K562 (cell line): ENCODE data around the gene ZNF716. TPM values are rescaled to one million over a fixed set of nuclear protein-coding genes. Genes with fewer than 3 reads are reported as not detected.

Experiments used
- ATAC-seq: fragments of 200-7000 bp; cut with Tn5 transposase; 3 replicates; pipeline ENCODE4 v1.9.1; 2020; ENCODE audit warnings: moderate library complexity
- BruUV-seq: library from RNA; stranded (reverse); fragments of 400-500 nt; replicated peaks from 2 replicates; lab custom pipeline; 2021; lab: Mats Ljungman, UMichigan
- CTCF ChIA-PET: fragments of 300-600 bp; formaldehyde crosslinking; extraction: SDS; loops from one replicate; lab custom pipeline; 2021; ENCODE audit warnings: low intra/inter-chr PET ratio; lab: Yijun Ruan, JAX
- POLR2A ChIA-PET: fragments of 300-600, 350-650 bp; sonication (Branson Sonifier 250); formaldehyde crosslinking; extraction: SDS; loops from one replicate; lab custom pipeline; 2021; ENCODE audit warnings: antibody characterized with exemption, inconsistent platforms; lab: Yijun Ruan, JAX
- DNase-seq, 4 experiments: peaks; one replicate each; pipeline versions ENCODE4 v3.0.0 to v3.0.0-alpha.2; 2011 to 2018; ENCODE audit warnings: low spot score in 3 of 4, mixed read lengths in 3 of 4; ENCODE audit errors: extremely low read depth in 1 of 4
- FAIRE-seq: peaks from 2 replicates; lab custom pipeline; 2011; peaks lifted over from hg19 to GRCh38; lab: Jason Lieb, UNC
- H2AFZ ChIP-seq: 2 replicates; pipeline ENCODE4 v1.6.0; 2011; ENCODE audit warnings: low read depth, low read length, control low read depth, inconsistent platforms
- H3K27ac ChIP-seq: fragments of 200-600 bp; 3 replicates; pipeline ENCODE4 v1.8.0; 2011; ENCODE audit warnings: low read depth, mild to moderate bottlenecking, control low read depth, inconsistent platforms, low read length, moderate library complexity, mixed read lengths; ENCODE audit errors: extremely low read depth
- H3K27me3 ChIP-seq, 2 experiments: fragments of 300-600 bp in 1 of 2; 2 replicates in 1 of 2; 3 replicates in 1 of 2; pipeline versions ENCODE4 v1.6.0 to v1.8.0; 2011; ENCODE audit warnings: inconsistent platforms in 2 of 2, low read length in 2 of 2, mild to moderate bottlenecking in 1 of 2, mixed read lengths in 1 of 2, moderate library complexity in 1 of 2; ENCODE audit not compliant: control insufficient read depth in 2 of 2, insufficient read depth in 2 of 2
- H3K36me3 ChIP-seq: fragments of 300-600 bp; 3 replicates; pipeline ENCODE4 v1.8.0; 2011; ENCODE audit warnings: mild to moderate bottlenecking, low read length, inconsistent platforms; ENCODE audit not compliant: control insufficient read depth, insufficient read depth
- H3K4me1 ChIP-seq, 2 experiments: fragments of 200-600 bp in 1 of 2; replicated peaks in 1 of 2; 2 replicates in 1 of 2; 3 replicates in 1 of 2; pipeline versions ENCODE4 v1.5.1 to v1.8.0; 2011; ENCODE audit warnings: inconsistent platforms in 2 of 2, low read length in 2 of 2, mild to moderate bottlenecking in 1 of 2, mixed read lengths in 1 of 2, moderate library complexity in 1 of 2; ENCODE audit not compliant: control insufficient read depth in 2 of 2, insufficient read depth in 2 of 2
- H3K4me2 ChIP-seq: 2 replicates; pipeline ENCODE4 v1.6.1; 2011; ENCODE audit warnings: low read length, control low read depth, inconsistent platforms, mixed read lengths; ENCODE audit not compliant: insufficient read depth
- H3K4me3 ChIP-seq: fragments of 200-600 bp; sonication (generic), shearing (Covaris generic); 2 replicates; pipeline ENCODE4 v1.5.1; 2016; ENCODE audit warnings: control low read depth, inconsistent platforms
- H3K79me2 ChIP-seq: fragments of 200-600 bp; 3 replicates; pipeline ENCODE4 v1.8.0; 2011; ENCODE audit warnings: low read length, inconsistent platforms; ENCODE audit not compliant: control insufficient read depth, insufficient read depth
- H3K9ac ChIP-seq, 2 experiments: 2 replicates each; pipeline versions ENCODE4 v1.6.0 to v1.6.1; 2011; ENCODE audit warnings: low read depth in 2 of 2, low read length in 2 of 2, control low read depth in 1 of 2, inconsistent platforms in 1 of 2, mild to moderate bottlenecking in 1 of 2, mixed read lengths in 1 of 2; ENCODE audit not compliant: insufficient read depth in 1 of 2
- H3K9me1 ChIP-seq: one replicate; pipeline ENCODE4 v1.6.0; 2011; ENCODE audit warnings: inconsistent platforms, mild to moderate bottlenecking, low read length, moderate library complexity; ENCODE audit not compliant: control insufficient read depth, insufficient read depth
- H3K9me3 ChIP-seq: replicated peaks from 2 replicates; pipeline ENCODE4 v1.5.1; 2011; ENCODE audit warnings: low read depth, low read length, inconsistent platforms; ENCODE audit not compliant: control insufficient read depth, insufficient read depth
- H4K20me1 ChIP-seq: replicated peaks from 2 replicates; pipeline ENCODE4 v1.6.1; 2011; ENCODE audit warnings: low read length, inconsistent platforms, mixed read lengths; ENCODE audit not compliant: control insufficient read depth, insufficient read depth
- FOXP4 ChIP-seq: sonication (generic); formaldehyde crosslinking; IDR thresholded peaks from 2 replicates; pipeline ENCODE4 v1.8.0; 2022; ENCODE audit warnings: mild to moderate bottlenecking, missing genetic modification reagents, borderline replicate concordance
- MTA2 ChIP-seq: fragments of 450-650 bp; IDR thresholded peaks from 2 replicates; pipeline ENCODE4 v1.6.1; 2016; ENCODE audit warnings: low read depth
- NCOA4 ChIP-seq: fragments of 450-650 bp; IDR thresholded peaks from 2 replicates; pipeline ENCODE4 v1.6.1; 2018; ENCODE audit warnings: mild to moderate bottlenecking; ENCODE audit not compliant: partially characterized antibody
- SP1 ChIP-seq: sonication (generic); formaldehyde crosslinking; IDR thresholded peaks from 2 replicates; pipeline ENCODE4 v1.8.1; 2022; ENCODE audit warnings: mild to moderate bottlenecking, missing genetic modification reagents
- ZKSCAN1 ChIP-seq: fragments of 150-350 bp; IDR thresholded peaks from 2 replicates; pipeline ENCODE4 v1.6.1; 2016; ENCODE audit warnings: low read depth, low read length
- WGBS: fragments of 100-300 bp; shearing (Covaris generic); methylation state at CpG from one replicate; pipeline ENCODE4 v1.1.6; 2016; ENCODE audit warnings: low coverage, mixed read lengths; ENCODE audit not compliant: insufficient coverage; ENCODE audit errors: missing lambda C conversion rate; 5-methylcytosine and 5-hydroxymethylcytosine counted together
- in situ Hi-C: fragments of 300-500 bp; cut with MboI; formaldehyde crosslinking; loops from 4 replicates; pipeline ENCODE4 v1.15.0; 2018; ENCODE audit warnings: inconsistent platforms, mixed read lengths
- intact Hi-C: fragments of 100-400 bp; cut with micrococcal nuclease; formaldehyde crosslinking; loops from 2 replicates; pipeline ENCODE4 v1.14.2; 2022
- polyA plus RNA-seq, 8 experiments: library from polyadenylated mRNA; depleted of rRNA in 4 of 8; stranded (reverse) in 5 of 8; unstranded in 3 of 8; fragments of >200 nt; fragmentation: Nextera tagmentation in 2 of 8; fragmentation: Illumina TruSeq in 1 of 8; extraction: Ambion mirVana in 2 of 8; extraction: Trizol in 1 of 8; gene quantifications; 2 replicates each; pipeline versions ENCODE4 v1.2.1 to v1.2.3, GENCODE V29; 2011 to 2014; ENCODE audit warnings: inconsistent platforms in 1 of 8, missing spikeins in 1 of 8
- total RNA-seq, 7 experiments: library from RNA; depleted of rRNA in 6 of 7; stranded (reverse); fragments of >200 nt in 6 of 7; fragmentation: Illumina TruSeq in 2 of 7; extraction: Trizol in 2 of 7; gene quantifications; 2 replicates each; pipeline versions ENCODE4 v1.2.1 to v1.2.3, GENCODE V29; 2011 to 2021; ENCODE audit warnings: low replicate concordance in 1 of 7

The ZNF716 gene
- total and polyA plus RNA-seq, 9 of the 15 experiments (the other 6 are each of a cell fraction or from before 2014, with no cell fraction given) = not detected

- Histone ChIP-seq H3K27ac (no peak overlapping the region), H3K4me3 (no peak overlapping the region), H3K9ac (no peak overlapping the region), H4K20me1 (no peaks in the 10 kb centered on the region), H3K9me1 (no peaks in the 10 kb centered on the region), H3K79me2 (no peaks in the 10 kb centered on the region), H2AFZ (no peak overlapping the region), H3K27me3 (no peaks in the 10 kb centered on the region), H3K4me2 (no peak overlapping the region), H3K9me3 (no peaks in the 10 kb centered on the region), H3K36me3 (no peaks in the 10 kb centered on the region), H3K4me1 (no peaks in the 10 kb centered on the region)
- WGBS = 0% methylated on average over 19 of the region's 24 CpGs
- no peak for TF ChIP-seq FOXP4 (CRISPR knock-in tag)
- no peak for TF ChIP-seq SP1 (CRISPR knock-in tag)
- no peak for TF ChIP-seq MTA2
- TF ChIP-seq ZKSCAN1 = no peak
- no peak for TF ChIP-seq NCOA4
- no peak for DNase-seq
- no peak for FAIRE-seq
- BruUV-seq = no TSS peak
- in situ Hi-C loops = no loop called here
- ChIA-PET POLR2A (no interaction called here), CTCF (no interaction called here)
- ATAC-seq = no peak
- intact Hi-C loops = no loop called here
Measured at GRCh38 chr7:57404967-57405421, 45.0 kb upstream of the ZNF716 start.
